ENCODE measurements around the gene EFTUD2. TPM values are rescaled to one million over a fixed set of nuclear protein-coding genes. Genes with fewer than 3 reads are reported as not detected.

Gene EFTUD2
- total RNA-seq, 1 experiment from 2014 or later, result 150 TPM

- TF ChIP-seq RAD21 (IDR thresholded peaks at IDR 0.05; ENCODE audit: low read depth), result peak; percentile 96
- TF ChIP-seq, protein P1, sequence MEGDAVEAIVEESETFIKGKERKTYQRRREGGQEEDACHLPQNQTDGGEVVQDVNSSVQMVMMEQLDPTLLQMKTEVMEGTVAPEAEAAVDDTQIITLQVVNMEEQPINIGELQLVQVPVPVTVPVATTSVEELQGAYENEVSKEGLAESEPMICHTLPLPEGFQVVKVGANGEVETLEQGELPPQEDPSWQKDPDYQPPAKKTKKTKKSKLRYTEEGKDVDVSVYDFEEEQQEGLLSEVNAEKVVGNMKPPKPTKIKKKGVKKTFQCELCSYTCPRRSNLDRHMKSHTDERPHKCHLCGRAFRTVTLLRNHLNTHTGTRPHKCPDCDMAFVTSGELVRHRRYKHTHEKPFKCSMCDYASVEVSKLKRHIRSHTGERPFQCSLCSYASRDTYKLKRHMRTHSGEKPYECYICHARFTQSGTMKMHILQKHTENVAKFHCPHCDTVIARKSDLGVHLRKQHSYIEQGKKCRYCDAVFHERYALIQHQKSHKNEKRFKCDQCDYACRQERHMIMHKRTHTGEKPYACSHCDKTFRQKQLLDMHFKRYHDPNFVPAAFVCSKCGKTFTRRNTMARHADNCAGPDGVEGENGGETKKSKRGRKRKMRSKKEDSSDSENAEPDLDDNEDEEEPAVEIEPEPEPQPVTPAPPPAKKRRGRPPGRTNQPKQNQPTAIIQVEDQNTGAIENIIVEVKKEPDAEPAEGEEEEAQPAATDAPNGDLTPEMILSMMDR (IDR thresholded peaks at IDR 0.05 in 2 of 3, conservative IDR thresholded peaks at IDR 0.05 in 1 of 3; ENCODE audit: borderline replicate concordance in 1 of 3, insufficient read depth in 1 of 3, low read depth in 2 of 3, low read length in 2 of 3), result peak; percentile 87 to 93 (median 87)
- no peak for TF ChIP-seq ELF1 (IDR thresholded peaks at IDR 0.05; ENCODE audit: borderline replicate concordance, low read depth)
- ChIA-PET RAD21 (ENCODE audit: low non-redundant PET in 1 of 2, low total read pairs in 2 of 2, uncharacterized antibody in 2 of 2, unreplicated experiment in 2 of 2) (interaction anchor here (0.6 to 1.7 kb wide), 7 partner anchors 11 to 179 kb away, joined by 3 to 4 read pairs (median 3); no protein-coding TSS in a partner anchor), CTCF (interaction anchor here (0.6 to 5.1 kb wide), 20 partner anchors 9 to 229 kb away, joined by 3 to 63 read pairs (median 4); partner anchors contain the start of genes ACBD4 and C1QL1), POLR2A (interaction anchor here (0.6 to 1.0 kb wide), 3 partner anchors 10 to 155 kb away, joined by 3 to 4 read pairs (median 3); no protein-coding TSS in a partner anchor)
- Histone ChIP-seq H3K9ac (ENCODE audit: low read length) (no peak overlapping the region), H3K27me3 (ENCODE audit: insufficient read depth, low read length) (no peaks in the 10 kb centered on the region), H2AFZ (ENCODE audit: low read depth, low read length, poor library complexity, severe bottlenecking) (peak overlapping the region; percentile 89), H3K4me2 (ENCODE audit: low read length) (peak overlapping the region; percentile 35; the same call in 1 of the 2 replicates), H3K4me1 (ENCODE audit: control insufficient read depth in 1 of 2, insufficient read depth in 2 of 2, low read length in 2 of 2) (peaks cover 0 to 18% of the 10 kb centered on the region in 2 experiments; a peak in 2 of 4 replicates), H3K4me3 (replicated peaks in 1 of 2; ENCODE audit: low read depth in 1 of 2, low read length in 2 of 2) (no peak overlapping the region), H3K79me2 (ENCODE audit: insufficient read depth, low read length) (no peaks in the 10 kb centered on the region), H3K9me2 (ENCODE audit: insufficient read depth) (no peaks in the 10 kb centered on the region), H4K20me1 (ENCODE audit: insufficient read depth) (no peaks in the 10 kb centered on the region), H3K27ac (ENCODE audit: low read depth, low read length) (no peak overlapping the region), H3K9me3 (ENCODE audit: control insufficient read depth in 1 of 2, insufficient read depth in 1 of 2, low read depth in 1 of 2, low read length in 2 of 2) (no peaks in the 10 kb centered on the region), H3K36me3 (ENCODE audit: control insufficient read depth in 1 of 2, insufficient read depth in 2 of 2, low read length in 2 of 2) (no peaks in the 10 kb centered on the region)
- no TSS peak for BruUV-seq (replicated peaks)
- peak; percentile 65 for DNase-seq (ENCODE audit: low read depth, low spot score)
- intact Hi-C loops (cut with micrococcal nuclease), result loop anchor here (1.0 kb wide), 3 partner anchors 102 to 213 kb away; no protein-coding TSS in a partner anchor
- ATAC-seq, result peak; percentile 95
Observed at GRCh38 chr17:44919885-44920564, 20.8 kb upstream of the EFTUD2 start.

DNA sequence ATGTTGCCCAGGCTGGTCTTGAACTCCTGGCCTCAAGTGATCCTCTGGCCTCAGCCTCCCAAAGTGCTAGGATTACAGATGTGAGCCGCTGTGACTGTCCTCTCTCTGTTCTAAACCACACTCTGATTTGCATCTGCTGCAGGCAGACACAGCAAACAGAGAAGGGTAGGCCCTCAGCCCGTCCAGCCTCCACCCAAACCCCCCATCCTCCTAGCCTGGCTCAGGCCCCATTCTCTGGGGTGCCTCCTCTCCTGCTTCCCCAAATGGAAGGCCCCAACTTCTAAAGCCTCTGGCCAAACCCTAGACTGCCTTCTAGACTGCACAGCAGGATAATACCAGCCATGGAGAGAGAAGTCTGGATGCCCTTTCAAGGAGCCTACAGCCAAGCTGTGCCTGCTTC, 20.2 kb upstream of the EFTUD2 start:
- TF ChIP-seq, protein P2, sequence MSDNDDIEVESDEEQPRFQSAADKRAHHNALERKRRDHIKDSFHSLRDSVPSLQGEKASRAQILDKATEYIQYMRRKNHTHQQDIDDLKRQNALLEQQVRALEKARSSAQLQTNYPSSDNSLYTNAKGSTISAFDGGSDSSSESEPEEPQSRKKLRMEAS (IDR thresholded peaks at IDR 0.05), result no peak
- TF ChIP-seq, protein P3, sequence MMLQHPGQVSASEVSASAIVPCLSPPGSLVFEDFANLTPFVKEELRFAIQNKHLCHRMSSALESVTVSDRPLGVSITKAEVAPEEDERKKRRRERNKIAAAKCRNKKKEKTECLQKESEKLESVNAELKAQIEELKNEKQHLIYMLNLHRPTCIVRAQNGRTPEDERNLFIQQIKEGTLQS (IDR thresholded peaks at IDR 0.05), result no peak
- TF ChIP-seq CEBPB (IDR thresholded peaks at IDR 0.05; ENCODE audit: low read depth), result no peak
- no peak for TF ChIP-seq ZFX (IDR thresholded peaks at IDR 0.05)
- TF ChIP-seq EGR1 (IDR thresholded peaks at IDR 0.05; ENCODE audit: low read depth), result no peak
- TF ChIP-seq ZNF274 (IDR thresholded peaks at IDR 0.05; ENCODE audit: low read depth, low read length), result no peak
- POLR2A ChIA-PET, result interaction anchor here (1.0 kb wide), 1 partner anchor 97 kb away, joined by 3 read pairs; no protein-coding TSS in a partner anchor

More for the DNA sequence above, 20.2 kb upstream of the EFTUD2 start:
- H3K36me3 ChIP-seq (ENCODE audit: control insufficient read depth in 1 of 2, insufficient read depth in 2 of 2, low read length in 2 of 2), result no peaks in the 10 kb centered on the region
- no peak for DNase-seq (ENCODE audit: low read depth, low spot score)
- H3K79me2 ChIP-seq (ENCODE audit: insufficient read depth, low read length), result no peaks in the 10 kb centered on the region
- no peak overlapping the region for H3K9ac ChIP-seq (ENCODE audit: low read length)
- BruUV-seq (replicated peaks), result no TSS peak
- H3K27ac ChIP-seq (ENCODE audit: low read depth, low read length), result no peak overlapping the region
- no peak overlapping the region for H3K4me2 ChIP-seq (ENCODE audit: low read length)
- ChIA-PET RAD21 (ENCODE audit: low non-redundant PET in 1 of 2, low total read pairs in 2 of 2, uncharacterized antibody in 2 of 2, unreplicated experiment in 2 of 2) (interaction anchor here (1.0 to 1.7 kb wide), 3 partner anchors 32 to 180 kb away, joined by 3 to 4 read pairs (median 3); no protein-coding TSS in a partner anchor), CTCF (interaction anchor here (1.0 to 5.1 kb wide), 7 partner anchors 9 to 210 kb away, joined by 3 to 63 read pairs (median 6); no protein-coding TSS in a partner anchor)
- ATAC-seq, result no peak
- H3K4me3 ChIP-seq (replicated peaks in 1 of 2; ENCODE audit: low read depth in 1 of 2, low read length in 2 of 2), result no peak overlapping the region
- H4K20me1 ChIP-seq (ENCODE audit: insufficient read depth), result no peaks in the 10 kb centered on the region
- no peaks in the 10 kb centered on the region for H3K9me3 ChIP-seq (ENCODE audit: control insufficient read depth in 1 of 2, insufficient read depth in 1 of 2, low read depth in 1 of 2, low read length in 2 of 2)
- H3K4me1 ChIP-seq (ENCODE audit: control insufficient read depth in 1 of 2, insufficient read depth in 2 of 2, low read length in 2 of 2), result peaks cover 0 to 18% of the 10 kb centered on the region in 2 experiments; a peak in 2 of 4 replicates
- H2AFZ ChIP-seq (ENCODE audit: low read depth, low read length, poor library complexity, severe bottlenecking), result peak overlapping the region; percentile 89
- no peaks in the 10 kb centered on the region for H3K27me3 ChIP-seq (ENCODE audit: insufficient read depth, low read length)
- H3K9me2 ChIP-seq (ENCODE audit: insufficient read depth), result no peaks in the 10 kb centered on the region
- intact Hi-C loops (cut with micrococcal nuclease), result no loop called here
